SK-N-MC (cell line): ENCODE results near the gene FABP6.

Source experiments
- EZH2 ChIP-seq: fragments of 200-600 bp; sonication (generic); IDR thresholded peaks from one replicate; pipeline ENCODE4 v1.6.1; 2017; ENCODE audit warnings: antibody characterized with exemption
- POLR2AphosphoS5 ChIP-seq: IDR thresholded peaks from 2 replicates; pipeline ENCODE4 v1.6.1; 2012; ENCODE audit warnings: mild to moderate bottlenecking, low read depth, low read length, borderline replicate concordance

DNA sequence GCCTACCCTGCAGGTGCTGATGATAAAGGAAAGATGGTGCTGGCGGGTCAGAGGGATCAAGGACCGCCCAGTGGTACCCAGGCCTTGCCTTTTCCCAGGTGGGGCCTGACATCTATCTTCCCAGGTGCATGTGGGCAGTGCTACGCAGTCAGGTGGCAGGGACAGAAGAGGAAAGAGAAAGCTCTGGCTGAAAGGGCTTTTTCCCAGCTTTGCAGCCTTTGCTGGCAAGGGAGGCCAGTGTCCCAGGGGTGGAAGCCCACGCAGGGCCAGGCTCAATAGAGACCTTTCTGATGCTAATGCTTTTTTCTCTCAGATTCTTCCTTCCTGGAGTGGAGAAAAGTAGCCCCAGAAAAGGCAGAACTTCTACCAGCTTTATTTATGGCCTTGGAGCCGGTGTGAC lies 36.7 kb downstream of the FABP6 start:
- TF ChIP-seq EZH2 (no peak), POLR2AphosphoS5 (no peak)
